Measurements from ENCODE around the gene CTSL. TPM values are rescaled to one million over a fixed set of nuclear protein-coding genes. Genes with fewer than 3 reads are reported as not detected.
A peak's percentile ranks its signal among the peaks of the same experiment; 100 is the strongest.

Gene CTSL
- total RNA-seq, 1 donor from 2014 or later = 70.1 TPM

- DNase-seq = no peak
These were observed 24.4 kb upstream of the CTSL start for GRCh38 chr9:87701491-87701890.

DNA sequence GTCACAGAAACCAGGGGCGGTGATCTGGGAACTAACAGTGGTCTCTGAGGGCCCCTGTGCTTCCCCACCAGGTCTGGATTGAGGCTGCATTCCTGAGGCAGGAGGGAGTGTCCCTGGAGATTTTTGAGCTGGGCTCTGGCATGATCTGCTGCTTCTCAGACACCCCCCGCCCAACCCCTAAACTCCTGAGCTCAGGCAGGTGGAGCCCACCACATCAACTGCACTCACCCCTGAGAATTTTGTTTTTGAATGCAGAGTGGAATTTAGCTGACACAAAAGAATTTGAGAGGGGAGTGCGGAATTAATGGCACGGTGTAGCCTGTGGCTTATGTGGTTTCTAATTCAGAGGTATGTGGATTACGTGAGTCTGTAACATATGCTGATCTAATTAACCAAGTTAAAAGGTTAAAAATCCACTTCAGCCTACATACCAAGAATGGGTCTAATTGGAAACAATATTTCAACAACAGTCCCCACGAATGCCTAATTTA, 23.9 kb upstream of the CTSL start:
- DNase-seq = no peak

DNA sequence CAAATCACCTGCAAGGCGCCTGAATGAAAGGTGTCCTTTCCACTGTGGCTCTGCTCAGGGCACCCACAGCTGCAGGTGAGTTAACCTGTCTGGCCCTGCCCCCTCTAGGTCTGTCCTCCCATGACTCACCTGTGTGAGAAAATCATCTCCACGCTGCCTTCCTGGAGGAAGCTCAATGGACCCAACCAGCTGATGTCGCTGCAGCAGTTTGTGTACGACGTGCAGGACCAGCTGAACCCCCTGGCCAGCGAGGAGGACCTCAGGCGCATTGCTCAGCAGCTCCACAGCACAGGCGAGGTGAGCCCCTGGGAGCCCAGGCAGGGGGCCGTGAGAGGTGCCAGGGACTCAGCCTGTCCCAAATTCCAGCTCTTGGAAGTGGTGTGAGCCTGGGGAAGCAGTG, 23.0 kb upstream of the CTSL start:
- no peak for DNase-seq

DNA sequence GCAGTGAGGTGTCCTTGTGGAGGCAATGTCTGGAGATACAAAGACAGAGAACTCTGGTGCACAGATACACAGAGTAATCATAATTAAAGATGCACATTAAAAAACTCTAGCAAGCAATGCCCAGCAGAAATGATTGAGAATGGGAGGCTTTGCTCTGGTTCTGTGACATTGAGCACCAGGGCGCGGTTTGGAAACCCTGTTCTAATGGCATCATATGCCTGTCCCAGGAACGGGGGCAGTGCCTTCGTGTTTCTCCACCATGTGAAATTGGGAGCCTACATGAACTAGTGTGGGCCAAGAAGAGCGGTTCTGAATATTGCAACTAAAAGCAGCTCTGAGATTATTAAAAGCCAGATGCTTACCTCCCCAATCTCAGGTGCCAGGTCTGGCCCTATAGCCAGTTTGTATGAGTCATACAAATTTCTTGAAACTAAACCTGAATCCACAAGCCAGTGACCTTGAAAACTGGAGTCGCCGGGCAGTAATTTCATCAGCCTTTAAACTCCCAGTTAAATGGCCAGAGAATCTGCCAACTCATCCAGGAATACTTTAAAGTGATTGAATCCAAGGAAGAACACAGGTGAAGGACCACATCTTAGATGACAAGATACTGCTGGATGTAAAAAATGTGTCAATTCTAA, 22.2 kb upstream of the CTSL start:
- DNase-seq = no peak

GRCh38 chr9:87704342-87704741, 21.6 kb upstream of the CTSL start:
- DNase-seq = no peak

DNA sequence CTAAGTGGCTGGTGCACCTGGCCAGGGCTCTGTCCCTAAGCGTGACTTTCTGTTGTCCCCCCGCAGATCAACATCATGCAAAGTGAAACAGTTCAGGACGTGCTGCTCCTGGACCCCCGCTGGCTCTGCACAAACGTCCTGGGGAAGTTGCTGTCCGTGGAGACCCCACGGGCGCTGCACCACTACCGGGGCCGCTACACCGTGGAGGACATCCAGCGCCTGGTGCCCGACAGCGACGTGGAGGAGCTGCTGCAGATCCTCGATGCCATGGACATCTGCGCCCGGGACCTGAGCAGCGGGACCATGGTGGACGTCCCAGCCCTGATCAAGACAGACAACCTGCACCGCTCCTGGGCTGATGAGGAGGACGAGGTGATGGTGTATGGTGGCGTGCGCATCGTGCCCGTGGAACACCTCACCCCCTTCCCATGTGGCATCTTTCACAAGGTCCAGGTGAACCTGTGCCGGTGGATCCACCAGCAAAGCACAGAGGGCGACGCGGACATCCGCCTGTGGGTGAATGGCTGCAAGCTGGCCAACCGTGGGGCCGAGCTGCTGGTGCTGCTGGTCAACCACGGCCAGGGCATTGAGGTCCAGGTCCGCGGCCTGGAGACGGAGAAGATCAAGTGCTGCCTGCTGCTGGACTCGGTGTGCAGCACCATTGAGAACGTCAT, 19.7 kb upstream of the CTSL start:
- DNase-seq = no peak

GRCh38 chr9:87707805-87708506, 18.0 kb upstream of the CTSL start:
- peak; percentile 66 for DNase-seq

DNA sequence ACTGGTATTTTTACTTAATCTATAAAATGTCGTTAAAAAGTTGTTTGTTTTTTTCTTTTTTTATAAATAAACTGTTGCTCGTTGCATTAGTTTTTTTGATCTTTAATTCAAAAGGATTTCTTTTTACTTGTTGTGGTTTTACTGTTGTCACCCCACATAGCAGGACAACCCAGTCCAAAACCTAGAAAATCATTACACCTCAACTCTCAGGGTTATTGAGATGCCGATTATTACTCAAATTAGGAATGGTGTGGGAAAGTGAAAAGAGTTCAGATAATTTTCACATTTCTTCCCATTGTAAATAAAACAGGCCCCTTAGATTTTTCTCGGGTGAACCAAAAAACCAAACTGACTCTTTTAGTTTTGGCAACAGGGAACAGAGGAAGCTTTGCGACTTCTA, 17.4 kb upstream of the CTSL start:
- no peak for DNase-seq

GRCh38 chr9:87708986-87709728, 16.8 kb upstream of the CTSL start:
- DNase-seq = no peak

DNA sequence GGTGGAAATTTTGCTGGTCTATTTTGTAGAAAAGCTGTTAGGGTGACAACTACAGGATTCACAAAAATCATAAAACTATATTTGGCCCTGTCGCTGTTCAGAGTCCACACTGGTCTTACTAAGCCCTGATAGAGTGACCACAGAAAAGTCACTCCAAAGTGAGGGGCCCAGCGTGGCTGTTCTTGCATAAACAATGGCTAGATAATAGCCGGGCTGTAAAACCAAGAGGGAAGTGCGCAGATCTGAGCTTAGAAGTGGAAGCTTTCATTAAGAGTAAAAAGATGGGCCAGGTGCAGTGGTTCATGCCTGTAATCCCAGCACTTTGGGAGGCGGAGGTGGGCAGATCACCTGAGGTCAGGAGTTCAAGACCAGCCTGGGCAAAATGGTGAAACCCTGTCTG, 15.5 kb upstream of the CTSL start:
- DNase-seq = no peak

- DNase-seq = peak; percentile 42
These were observed 13.8 kb upstream of the CTSL start for GRCh38 chr9:87711857-87712800.

DNA sequence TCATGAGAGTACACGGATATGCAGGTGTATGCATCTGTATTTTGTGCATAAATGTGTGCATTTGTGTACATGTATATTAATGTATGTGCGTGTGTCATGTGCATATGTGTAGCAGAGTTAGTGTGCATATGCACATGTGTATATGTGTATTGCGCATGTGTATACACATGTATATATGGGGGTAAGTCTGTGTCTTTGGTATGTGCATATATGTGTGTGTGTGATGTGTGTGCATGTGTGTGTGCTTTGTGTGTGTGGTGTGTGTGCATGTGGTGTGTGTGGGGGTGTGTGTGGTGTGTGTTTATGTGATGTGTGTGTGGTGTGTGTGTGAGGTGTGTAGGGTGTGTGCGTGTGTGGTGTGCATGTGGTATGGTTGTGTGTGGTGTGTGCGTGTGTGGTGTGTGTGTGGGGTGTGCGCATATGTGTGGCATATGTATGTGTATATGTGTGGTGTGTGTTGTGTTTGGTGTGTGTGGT, 13.1 kb upstream of the CTSL start:
- DNase-seq = no peak

DNA sequence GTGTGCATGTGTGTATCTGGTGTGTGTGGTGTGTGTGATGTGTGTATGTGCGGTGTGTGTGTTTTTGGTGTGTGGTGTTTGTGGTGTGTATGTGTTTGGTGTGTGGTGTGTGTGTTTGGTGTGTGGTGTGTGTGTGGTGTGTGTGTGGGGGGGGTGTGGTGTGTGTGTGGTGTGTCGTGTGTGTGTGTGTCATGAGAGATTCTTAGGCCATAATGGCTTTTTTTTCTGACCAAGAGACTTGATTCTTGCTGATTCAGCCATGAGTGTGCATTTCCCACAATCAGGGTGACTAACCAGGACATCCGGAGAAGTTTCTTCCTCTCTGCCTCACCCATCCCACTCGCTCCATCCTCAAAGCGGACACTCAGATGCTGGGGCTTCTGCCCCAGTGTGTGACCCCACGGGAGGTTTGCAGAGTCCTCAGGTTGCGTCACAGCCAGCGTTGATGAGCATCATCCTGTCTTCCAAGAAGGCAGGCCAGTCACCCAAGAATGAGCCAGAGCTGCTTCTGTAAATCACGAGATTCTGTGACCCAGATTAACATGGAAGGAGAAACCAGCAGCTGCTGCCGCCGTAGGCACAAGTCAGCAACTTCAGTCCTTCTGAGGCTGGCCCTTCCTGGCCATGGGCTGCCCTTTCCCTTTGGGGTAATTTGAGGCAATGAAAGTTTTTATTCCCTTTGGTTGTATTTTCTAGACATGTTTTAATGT, 12.5 kb upstream of the CTSL start:
- DNase-seq = peak; percentile 67

DNA sequence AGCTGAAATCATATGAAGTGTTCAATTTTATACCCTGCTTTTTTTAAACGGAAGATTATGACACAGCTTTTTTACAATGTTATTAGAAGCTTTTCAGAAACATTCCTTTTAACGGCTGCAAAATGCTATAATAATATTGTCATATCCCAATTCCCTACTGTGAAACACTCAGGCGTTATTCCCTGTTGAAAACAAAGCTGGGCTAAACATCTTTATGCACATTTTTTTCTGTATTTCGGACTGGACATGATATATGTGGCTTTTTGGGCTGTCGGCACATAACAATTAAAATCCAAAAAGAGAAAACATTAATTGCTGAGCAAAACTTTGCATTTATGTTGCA, 12.0 kb upstream of the CTSL start:
- no peak for DNase-seq

- peak; percentile 53 for DNase-seq
These were observed 11.1 kb upstream of the CTSL start for GRCh38 chr9:87714819-87715218.

DNA sequence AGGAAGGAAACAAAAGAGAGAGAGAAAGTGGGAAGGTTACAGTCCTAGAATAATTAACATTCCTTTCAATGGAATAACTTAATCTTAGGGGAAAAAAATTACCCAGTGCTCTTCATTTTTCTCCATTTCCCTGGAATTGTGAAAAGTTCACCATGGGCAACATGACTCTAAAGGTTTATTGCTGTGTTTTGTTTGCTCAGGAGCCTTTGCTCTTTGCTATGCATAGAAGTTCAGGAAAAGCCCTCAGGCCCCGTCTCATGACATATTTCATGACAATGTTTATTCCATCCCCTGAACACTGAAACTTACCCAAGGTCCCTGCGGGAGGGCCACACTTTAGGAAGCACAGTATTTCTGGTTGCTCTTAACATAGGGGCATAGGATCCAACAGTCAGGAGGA, 9.8 kb upstream of the CTSL start:
- no peak for DNase-seq

DNA sequence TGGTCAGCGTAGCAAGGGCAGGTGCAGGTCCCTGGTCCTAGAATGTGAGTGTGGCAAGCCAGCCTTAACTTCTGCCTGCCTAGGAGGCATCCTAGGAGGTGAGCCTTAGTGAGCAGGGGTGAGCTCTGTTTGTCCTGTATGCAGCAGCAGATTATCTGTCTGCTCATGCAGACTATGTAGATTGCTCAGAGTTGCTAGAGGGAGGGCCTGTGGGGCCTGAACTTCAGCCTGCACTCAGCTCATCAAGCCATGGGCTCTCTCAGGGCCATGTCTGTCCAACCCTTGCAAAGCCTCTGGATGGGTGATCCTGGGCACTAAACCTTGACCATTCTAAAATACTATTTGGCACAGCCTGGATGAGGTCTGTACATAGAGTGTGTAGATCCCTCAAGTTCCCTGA, 8.5 kb upstream of the CTSL start:
- no peak for DNase-seq

DNA sequence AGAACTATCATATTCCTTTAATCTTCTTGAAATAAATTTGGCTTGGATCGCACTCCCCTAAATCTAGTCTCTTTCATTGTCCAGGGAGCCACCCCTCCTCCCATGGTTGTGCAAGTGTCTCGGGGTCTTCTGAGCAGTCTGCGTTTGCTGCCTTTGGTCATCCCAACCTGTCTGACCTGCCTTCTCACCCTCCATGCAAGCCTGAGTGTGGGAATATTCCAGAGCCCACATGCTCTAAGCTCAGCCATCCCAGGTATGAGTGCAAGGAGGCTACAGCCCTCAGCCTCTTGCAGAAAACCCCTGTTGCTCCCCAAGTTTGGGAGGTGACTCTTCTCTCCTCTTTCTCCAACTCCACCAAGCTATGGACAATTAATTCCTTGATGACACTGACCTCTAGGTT, 7.7 kb upstream of the CTSL start:
- DNase-seq = no peak

DNA sequence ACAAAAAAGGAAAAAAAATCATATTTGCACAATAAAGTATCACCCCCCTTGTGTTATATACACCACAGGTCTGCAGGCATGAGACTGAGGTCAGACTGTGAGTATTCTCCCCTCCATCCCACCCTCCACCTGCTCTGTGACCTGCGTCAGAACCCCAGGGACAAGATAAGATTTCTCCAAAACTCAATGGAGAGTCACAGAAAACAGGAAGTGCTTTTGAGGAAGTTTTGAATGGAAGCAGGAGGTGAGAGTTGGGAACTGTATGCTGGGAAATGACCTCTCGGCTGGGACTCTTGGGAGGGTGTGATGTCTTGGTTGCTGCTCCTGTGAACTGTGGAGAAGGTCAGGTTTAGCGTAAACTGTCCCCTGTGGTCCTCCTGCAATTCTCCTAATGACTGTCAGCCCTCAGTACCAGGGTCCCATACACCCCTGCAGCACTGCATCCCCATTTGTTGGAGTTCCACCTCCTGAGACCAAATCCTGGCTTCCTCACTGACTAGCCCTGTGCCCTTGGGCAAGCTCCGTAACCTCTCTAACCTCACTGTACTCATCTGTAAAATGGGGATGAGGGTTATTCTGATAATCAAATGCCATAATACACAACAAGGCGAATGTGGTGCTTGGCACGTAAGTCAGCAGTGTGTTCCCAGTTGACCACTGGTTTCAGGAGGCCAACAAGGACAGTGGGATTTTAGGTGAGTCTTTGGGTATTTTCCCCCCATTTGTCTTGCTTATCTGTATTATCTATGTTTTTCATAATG, 6.9 kb upstream of the CTSL start:
- no peak for DNase-seq

DNA sequence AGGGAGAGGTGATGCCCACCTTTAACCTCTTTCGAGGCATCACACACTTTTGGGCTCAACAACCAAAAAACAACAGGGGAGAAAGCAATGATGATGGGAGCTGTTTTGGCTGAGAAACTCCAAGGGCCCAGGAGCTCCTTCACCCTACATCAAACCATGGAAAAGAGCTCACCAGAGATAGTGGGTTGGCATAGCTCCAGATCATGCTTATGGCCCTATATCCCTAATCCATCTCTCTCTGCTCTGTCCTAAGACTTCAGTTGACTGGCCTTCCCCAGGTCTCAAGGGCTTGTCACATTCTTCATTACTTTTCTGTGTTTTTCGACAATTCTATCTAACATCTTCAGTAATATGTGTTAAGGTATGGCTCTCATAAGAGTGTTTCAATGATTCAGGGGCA, 5.7 kb upstream of the CTSL start:
- no peak for DNase-seq
